Measurements from ENCODE around the gene TNS3.

DNA sequence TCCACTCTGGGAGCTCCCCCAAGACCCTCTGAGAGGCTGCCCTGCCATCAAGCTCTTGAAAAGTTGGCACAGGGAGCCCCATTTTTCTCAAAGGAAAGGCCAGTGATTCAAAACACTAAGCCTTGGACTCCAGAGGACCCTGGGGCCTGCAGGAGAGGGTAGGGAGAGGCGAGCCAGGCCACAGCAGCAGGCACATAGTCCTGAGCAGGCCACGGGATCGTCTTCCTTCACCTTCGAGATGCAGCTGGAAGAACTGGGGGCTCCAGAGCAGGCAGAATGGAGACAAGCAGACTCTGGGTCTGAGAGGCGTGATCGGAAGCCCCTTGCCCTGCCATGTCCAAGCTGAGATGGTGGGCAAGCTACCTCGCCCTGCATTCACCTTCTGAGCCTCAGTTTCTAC is 13.9 kb downstream of the TNS3 start:
- TF ChIP-seq, protein P1, sequence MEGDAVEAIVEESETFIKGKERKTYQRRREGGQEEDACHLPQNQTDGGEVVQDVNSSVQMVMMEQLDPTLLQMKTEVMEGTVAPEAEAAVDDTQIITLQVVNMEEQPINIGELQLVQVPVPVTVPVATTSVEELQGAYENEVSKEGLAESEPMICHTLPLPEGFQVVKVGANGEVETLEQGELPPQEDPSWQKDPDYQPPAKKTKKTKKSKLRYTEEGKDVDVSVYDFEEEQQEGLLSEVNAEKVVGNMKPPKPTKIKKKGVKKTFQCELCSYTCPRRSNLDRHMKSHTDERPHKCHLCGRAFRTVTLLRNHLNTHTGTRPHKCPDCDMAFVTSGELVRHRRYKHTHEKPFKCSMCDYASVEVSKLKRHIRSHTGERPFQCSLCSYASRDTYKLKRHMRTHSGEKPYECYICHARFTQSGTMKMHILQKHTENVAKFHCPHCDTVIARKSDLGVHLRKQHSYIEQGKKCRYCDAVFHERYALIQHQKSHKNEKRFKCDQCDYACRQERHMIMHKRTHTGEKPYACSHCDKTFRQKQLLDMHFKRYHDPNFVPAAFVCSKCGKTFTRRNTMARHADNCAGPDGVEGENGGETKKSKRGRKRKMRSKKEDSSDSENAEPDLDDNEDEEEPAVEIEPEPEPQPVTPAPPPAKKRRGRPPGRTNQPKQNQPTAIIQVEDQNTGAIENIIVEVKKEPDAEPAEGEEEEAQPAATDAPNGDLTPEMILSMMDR (conservative IDR thresholded peaks at IDR 0.05 in 1 of 2, IDR thresholded peaks at IDR 0.05 in 1 of 2; ENCODE audit: extremely low read depth in 1 of 2, insufficient read depth in 1 of 2, low read depth in 1 of 2, low read length in 2 of 2): no peak
- TF ChIP-seq EZH2 (IDR thresholded peaks at IDR 0.05; ENCODE audit: borderline replicate concordance, low read length): no peak
